Occipital lobe (tissue), 2 donors: ENCODE measurements around the gene KDM5C. TPM values are rescaled to one million over a fixed set of nuclear protein-coding genes. Genes with fewer than 3 reads are reported as not detected.

ENCODE experiments used
- DNase-seq: peaks from one replicate; lab custom pipeline; 2025; lab: John Stamatoyannopoulos, UW
- total RNA-seq: library from RNA; depleted of rRNA; stranded (reverse); fragments of >200 nt; gene quantifications from one replicate; pipeline ENCODE4 v1.2.3, GENCODE V29; 2014

The KDM5C gene
- total RNA-seq, 1 donor from 2014 or later: 103 TPM

- no peak for DNase-seq
Measured at GRCh38 chrX:53251307-53251706, 26.3 kb upstream of the KDM5C start.

DNA sequence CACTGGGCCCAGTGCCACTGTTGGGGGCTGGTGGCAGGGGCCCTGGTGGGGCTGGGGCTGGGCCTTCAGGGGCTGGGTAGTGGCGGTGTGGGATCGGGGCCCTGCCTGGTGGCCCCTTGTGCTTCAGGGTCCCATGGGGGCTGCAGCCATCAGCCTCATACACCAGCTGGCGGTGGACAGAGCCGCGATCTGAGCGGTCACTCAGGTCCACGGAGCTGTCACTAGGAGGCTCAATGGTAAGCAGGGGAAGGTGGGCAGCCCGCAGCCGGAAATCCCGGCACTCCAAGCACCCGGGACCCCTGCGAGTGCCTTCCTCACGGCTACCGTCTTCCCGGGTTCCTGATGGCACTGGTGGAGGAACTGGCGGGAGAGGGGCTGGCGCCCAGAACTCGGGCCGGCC is 25.5 kb upstream of the KDM5C start:
- DNase-seq: no peak

GRCh38 chrX:53249408-53250042 is 24.5 kb upstream of the KDM5C start:
- DNase-seq: no peak

GRCh38 chrX:53247928-53248327 is 22.9 kb upstream of the KDM5C start:
- DNase-seq: no peak

GRCh38 chrX:53246231-53246630 is 21.2 kb upstream of the KDM5C start:
- DNase-seq: no peak

GRCh38 chrX:53244610-53245009 is 19.6 kb upstream of the KDM5C start:
- no peak for DNase-seq

- no peak for DNase-seq
Measured at GRCh38 chrX:53242310-53242709, 17.3 kb upstream of the KDM5C start.

GRCh38 chrX:53241558-53241957 is 16.6 kb upstream of the KDM5C start:
- no peak for DNase-seq

- DNase-seq: no peak
Measured at GRCh38 chrX:53239474-53239873, 14.5 kb upstream of the KDM5C start.

GRCh38 chrX:53237056-53237455 is 12.0 kb upstream of the KDM5C start:
- DNase-seq: no peak

- DNase-seq: no peak
Measured at GRCh38 chrX:53236025-53236679, 11.1 kb upstream of the KDM5C start.

DNA sequence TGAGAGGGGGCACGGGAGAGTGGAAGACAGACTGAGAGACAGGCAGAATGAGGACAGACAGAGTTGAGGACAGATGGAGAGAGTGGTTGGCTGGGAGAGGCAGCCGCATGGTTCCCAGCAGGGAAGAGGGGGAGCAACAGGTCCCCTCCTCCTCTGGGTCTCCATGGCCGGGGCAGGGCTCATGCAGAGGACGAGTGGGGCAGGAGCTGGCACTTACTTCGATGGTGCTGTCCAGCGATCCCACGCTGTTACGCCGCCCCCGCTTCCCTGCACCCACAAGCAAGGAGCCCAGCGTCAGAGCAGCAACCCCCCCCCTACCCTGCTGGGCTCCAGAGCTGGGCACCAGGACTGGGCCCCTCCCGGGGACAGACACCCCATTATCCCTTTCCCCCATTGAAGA is 10.6 kb upstream of the KDM5C start:
- DNase-seq: no peak

DNA sequence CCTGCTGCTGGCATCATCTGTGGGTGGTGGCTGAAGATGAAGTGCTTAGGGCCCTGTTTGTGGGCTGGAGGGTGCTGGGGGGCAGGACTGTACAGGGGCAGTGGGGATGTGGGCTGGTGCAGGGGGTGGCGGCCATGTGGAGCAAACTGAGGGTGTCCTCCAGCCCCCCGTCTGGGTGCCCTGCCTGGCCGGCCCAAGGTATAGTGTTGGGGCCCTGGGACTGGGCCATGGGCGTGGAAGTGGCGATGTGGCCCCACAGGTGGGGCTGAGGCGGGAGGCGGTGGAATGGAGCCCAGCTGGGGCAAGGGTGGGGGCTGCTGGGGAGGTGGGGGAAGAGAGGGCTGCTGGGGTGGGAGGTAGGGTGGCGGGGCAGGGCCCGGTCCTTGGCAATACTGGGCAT is 9.5 kb upstream of the KDM5C start:
- DNase-seq: no peak

DNA sequence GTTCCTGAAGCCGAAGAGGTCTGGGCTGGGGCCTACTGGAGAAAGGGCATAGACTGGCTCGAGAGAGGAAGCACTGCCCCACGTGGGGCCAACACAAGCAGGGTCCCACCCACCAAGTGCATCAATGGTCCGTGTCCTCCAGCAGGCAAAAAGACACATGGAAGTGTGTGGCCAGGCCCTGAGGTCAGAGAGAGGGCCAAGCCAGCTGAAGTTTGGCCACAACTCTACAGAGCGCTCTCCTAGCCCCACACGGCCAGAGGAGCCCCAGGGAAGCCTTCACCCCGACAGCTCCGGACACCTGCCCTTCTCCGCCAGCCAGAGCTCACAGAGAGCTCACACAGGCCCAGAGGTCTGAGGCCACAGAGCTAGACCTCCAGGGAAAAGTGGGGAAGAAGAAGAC is 8.5 kb upstream of the KDM5C start:
- DNase-seq: no peak

GRCh38 chrX:53230116-53230515 is 5.1 kb upstream of the KDM5C start:
- DNase-seq: no peak

DNA sequence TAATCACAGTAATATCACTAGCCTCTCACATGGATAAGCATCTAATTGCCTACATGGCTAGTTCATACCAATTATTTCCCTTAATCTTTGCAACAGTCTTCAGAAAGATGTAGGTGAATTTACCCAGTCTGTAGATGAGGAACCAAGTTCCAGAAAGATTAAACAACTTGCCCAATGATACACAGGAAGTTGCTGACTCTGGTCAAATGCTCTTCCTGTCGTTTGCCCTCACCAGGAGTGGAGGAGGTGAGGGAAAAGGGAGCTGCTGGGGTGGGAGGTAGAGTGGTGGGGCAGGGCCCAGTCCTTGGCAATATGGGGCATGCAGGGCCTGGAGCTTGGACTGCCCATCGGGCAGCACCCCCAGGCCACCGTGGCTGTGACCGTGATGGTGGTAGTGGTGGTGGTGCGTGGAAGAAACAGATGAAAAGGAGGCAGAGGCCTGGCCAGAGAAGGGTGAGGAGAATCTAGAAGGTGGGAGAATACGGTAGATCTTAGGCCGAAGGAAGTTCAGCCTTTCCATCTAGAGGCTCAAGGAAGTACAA is 2.3 kb upstream of the KDM5C start:
- DNase-seq: no peak

DNA sequence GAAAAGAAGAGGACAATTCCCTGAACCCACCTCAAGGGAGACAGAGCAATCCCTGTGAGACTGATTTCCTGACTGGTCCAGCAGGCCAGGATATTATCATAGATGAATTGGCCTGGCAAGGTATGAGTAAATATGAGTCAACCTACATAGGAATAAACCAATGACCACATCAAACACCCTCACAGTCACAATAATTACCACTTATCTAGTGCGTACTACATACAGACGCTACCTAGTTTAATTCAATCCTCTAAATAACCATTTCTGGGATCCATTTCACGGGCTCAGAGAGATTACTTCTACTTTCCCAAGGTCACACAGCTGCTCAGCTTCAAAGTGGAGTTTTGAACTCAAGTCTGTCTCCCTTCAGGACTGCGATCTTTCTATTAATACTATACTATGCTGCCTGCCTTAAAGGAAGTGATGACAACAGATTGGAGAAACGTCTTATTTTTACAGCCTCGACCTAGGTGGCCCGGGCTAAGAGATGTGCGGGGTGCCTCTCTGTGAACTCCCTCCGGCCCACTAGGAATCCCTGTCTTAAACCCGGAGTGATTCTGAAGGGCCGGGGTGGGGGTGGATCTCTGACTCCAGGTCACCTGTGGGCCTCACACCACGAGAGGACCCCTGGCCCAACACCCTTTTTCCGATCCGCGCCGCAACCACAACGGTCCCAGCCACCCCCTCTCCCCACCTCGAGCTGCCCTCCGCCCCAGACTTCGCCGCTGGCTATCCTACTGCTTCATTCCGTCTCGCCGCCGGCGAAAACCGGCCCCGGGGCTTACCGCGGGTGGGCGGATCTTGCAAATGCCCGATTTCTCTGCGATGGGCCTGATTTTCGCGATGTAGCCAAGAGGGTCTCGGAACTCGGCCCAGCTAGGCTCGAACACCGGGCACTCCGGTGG is 800 bp downstream of the KDM5C start:
- DNase-seq: no peak

GRCh38 chrX:53223068-53223693 is 1.8 kb downstream of the KDM5C start:
- no peak for DNase-seq

GRCh38 chrX:53211391-53211978 is 13.5 kb downstream of the KDM5C start:
- DNase-seq: no peak

- no peak for DNase-seq
Measured at GRCh38 chrX:53196678-53197077, 28.3 kb downstream of the KDM5C start.

GRCh38 chrX:53195401-53195800 is 29.6 kb downstream of the KDM5C start:
- DNase-seq: no peak
